GM21423 (cell line): Measurements from ENCODE around the gene CD24.
"Not testable (repeated sequence)": the region's sequence is repeated elsewhere in the genome, so short reads cannot be mapped to it uniquely, and the experiment has no call there.

ENCODE experiments used
- ATAC-seq: cut with Tn5 transposase; IDR thresholded peaks from one replicate; pipeline ENCODE4 v1.9.1; 2021; ENCODE audit warnings: mild to moderate bottlenecking, moderate library complexity; ENCODE audit not compliant: unreplicated experiment

CD24 gene

GRCh38 chr6:106970769-106971168 lies 3.8 kb downstream of the CD24 start:
- ATAC-seq: not testable (repeated sequence)

GRCh38 chr6:106967936-106968555 lies 6.5 kb downstream of the CD24 start:
- ATAC-seq: no peak

DNA sequence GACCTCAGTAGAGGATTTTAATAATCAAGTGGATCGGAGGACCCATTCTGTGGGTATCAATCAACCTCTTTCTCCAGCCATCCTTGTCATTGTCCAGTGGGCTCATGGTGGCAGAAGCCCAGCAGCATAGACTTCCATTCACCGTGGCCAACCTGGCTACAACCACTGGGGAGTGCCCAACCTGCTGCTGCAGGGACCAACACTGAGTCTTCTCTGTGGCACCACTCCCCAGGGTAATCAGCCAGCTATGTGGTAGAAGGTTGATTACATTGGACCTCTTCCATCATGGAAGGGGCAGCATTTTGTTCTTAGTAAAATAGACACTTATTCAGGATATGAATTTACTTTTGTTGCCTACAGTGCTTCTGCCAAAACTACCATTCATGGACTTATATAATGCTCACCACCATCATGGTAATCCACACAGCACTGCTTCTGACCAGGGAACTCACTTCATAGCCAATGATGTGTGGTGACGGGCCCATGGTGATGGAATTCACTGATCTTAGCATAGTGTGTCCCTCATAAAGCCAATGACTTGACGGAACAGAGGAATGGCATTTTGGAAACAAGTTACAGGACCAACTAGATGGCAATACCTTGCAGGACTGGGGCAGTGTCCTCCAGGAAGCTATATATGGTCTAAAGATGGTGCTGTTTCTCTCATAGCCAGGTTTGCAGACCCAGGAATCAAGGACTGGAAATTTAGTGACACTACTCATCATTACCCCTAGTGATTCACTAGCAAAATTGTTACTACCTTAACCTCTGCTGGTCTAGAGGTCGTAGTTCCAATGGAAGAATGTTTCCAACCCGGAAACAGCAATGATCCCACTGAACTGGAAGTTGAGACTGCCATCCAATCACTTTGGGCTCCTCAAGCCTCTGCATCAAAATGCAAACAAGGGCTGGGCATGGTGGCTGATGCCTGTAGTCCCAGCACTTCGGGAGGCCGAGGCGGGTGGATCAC lies 7.6 kb downstream of the CD24 start:
- ATAC-seq: no peak

GRCh38 chr6:106966229-106966628 lies 8.3 kb downstream of the CD24 start:
- no peak for ATAC-seq

DNA sequence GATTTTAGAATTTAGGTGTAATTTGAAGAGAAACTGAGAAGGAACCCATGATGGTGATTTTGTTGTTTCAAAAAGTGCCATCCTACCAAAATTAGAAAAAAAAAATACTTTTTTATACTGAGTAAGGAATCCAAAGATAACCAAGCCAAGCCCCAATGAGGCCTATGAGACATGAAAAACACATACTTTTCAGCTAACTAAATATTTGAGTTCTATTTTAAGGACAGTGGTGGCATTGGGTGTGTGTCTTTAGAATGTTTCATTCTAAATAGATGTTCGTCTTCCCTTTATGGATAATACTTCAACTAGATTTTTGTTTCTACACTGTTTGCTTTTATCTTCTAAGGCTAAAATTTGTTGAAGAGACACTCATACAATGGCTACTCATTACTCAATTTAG lies 9.6 kb downstream of the CD24 start:
- no peak for ATAC-seq

- no peak for ATAC-seq
Observed at GRCh38 chr6:106964099-106964498, 10.4 kb downstream of the CD24 start.

DNA sequence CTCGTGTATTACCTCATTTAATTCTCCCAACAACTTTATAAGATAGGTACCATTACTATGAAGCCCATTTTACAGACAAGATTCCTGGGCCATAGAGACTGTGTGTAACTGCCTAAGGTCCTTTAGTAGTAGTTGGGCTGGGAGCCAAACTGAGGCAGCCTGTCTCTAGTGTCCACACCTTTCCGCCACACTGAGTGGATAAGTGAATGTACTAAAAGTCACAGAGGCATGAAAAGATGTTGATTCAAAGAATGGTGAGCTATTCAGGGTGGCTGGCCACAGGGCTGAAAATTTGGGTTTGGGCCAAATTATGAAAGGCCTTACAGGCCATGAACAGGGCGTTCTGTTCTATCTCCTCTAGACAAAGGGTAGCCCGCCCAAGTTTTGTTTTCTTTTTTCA lies 11.0 kb downstream of the CD24 start:
- ATAC-seq: no peak

GRCh38 chr6:106961801-106962200 lies 12.7 kb downstream of the CD24 start:
- no peak for ATAC-seq

- no peak for ATAC-seq
Observed at GRCh38 chr6:106961136-106961535, 13.4 kb downstream of the CD24 start.

- no peak for ATAC-seq
Observed at GRCh38 chr6:106959985-106960384, 14.5 kb downstream of the CD24 start.

DNA sequence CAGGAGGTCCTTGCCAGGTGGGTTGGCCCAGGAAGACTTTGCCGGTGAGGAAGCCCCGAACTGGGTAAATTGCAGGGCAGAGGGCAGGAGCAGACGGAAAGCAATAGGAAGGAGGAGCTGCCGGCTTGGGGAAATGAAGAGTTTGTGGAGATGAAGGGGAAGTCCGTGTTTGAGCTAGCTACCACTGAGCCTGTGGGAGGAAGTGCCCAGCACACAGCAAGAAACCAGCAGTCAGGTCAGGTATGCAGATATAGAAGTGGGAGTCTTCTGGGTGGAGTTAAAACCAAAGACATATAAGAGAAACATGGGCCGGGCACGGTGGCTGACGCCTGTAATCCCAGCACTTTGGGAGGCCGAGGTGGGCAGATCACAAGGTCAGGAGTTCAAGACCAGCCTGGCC lies 34.7 kb downstream of the CD24 start:
- ATAC-seq: no peak

DNA sequence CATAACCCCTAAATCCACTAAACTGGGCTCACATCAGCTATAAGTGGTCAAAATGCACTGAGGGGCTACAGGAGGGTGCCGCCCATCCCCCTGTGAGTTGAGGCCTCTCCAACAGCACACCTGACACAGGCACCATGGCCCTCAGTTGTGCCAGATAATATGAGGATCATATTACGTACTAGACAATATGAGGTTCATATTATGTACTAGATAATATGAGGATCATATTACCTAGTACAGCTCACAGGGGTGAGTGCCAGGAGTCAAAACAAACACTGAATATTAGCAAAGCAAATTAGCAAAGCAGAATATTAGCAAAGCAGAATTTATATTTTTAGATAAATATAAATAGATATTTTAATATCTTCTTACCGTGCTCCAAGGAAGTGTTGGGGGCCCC lies 35.3 kb downstream of the CD24 start:
- ATAC-seq: no peak

DNA sequence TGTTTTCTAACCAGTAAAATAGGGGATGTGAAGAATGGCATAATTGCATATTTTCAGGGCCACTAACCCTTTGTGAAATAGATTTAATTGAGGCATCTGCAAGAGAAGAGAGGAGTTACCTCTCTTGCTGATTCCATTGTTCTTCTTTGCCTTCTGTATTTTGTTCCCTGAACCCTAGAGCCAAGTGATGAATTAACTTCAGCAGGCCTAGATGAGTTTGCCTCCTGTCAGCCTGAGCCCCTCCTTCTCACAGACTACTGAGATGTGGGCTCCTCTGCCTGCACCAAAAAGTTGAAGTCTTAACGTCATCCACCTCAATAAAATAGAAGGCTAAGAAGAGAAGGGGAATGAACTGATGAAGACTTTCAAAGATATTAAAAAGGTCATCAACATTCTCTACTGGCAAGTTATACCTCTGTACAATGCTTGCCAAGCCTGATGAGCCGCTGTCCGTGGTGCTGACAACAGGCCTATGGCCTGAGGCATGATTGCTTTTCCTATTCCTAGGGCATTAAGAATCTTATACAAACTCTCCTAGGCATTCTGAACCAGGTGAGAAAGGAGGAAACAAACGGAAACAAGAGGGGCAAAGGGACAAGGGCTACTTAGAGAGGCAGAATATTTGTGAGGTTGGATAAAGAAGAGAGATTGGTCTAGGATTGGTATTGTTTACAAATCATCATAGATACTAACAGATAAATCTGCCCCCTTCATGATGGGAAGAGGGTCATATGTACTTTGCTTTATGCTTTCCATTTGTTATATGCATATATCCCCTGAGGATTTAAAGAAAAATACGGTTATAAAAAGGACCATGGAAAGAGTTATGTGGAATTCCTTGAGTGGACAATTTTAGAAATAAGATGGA lies 46.8 kb downstream of the CD24 start:
- ATAC-seq: no peak

DNA sequence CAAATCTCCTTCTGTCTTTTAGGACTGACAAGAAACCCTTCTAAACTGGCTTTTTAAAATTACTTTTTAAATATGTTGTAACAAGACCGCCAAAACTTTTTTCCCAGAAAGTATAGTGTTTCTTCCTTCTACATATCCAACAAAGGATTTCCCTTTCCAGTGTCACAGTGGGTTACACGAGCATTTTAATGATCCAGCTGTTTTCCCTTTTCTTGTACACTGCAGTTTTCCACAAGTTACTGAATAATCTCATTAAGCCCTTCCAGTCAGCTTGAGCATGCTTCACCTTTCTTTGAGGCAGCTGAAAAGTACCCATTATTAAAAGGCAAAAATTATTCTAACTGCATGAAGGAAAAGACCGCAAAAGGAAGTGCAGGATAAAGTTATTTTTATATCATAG lies 48.6 kb downstream of the CD24 start:
- ATAC-seq: no peak

- no peak for ATAC-seq
Observed at GRCh38 chr6:106924694-106925523, 49.6 kb downstream of the CD24 start.

GRCh38 chr6:106922626-106923025 lies 51.9 kb downstream of the CD24 start:
- ATAC-seq: no peak
